HepG2 (cell line): Measurements from ENCODE around the gene TCEA3. TPM values are rescaled to one million over a fixed set of nuclear protein-coding genes. Genes with fewer than 3 reads are reported as not detected.

Experiments used
- AGO1 ChIP-seq: fragments of 200-400 bp; formaldehyde crosslinking; IDR thresholded peaks from 2 replicates; pipeline ENCODE4 v1.6.1; 2017; ENCODE audit warnings: mild to moderate bottlenecking, low read depth, low read length, moderate library complexity; ENCODE audit not compliant: poor library complexity, severe bottlenecking
- CSRNP1 ChIP-seq: sonication (generic); formaldehyde crosslinking; IDR thresholded peaks from 2 replicates; pipeline ENCODE4 v1.8.1; 2023; ENCODE audit warnings: mild to moderate bottlenecking, missing genetic modification reagents
- EED ChIP-seq: sonication (generic); formaldehyde crosslinking; IDR thresholded peaks from 2 replicates; pipeline ENCODE4 v1.5.0; 2020; ENCODE audit warnings: mild to moderate bottlenecking, missing genetic modification reagents
- GATAD2A ChIP-seq: IDR thresholded peaks from 2 replicates; pipeline ENCODE4 v1.6.1; 2016
- KDM1A ChIP-seq: IDR thresholded peaks from 2 replicates; pipeline ENCODE4 v1.6.1; 2016; ENCODE audit warnings: missing compliant biosample characterization
- PRDM10 ChIP-seq: sonication (generic); formaldehyde crosslinking; IDR thresholded peaks from 2 replicates; pipeline ENCODE4 v1.4.0; 2020; ENCODE audit warnings: low read depth, missing genetic modification reagents
- RAD21 ChIP-seq: fragments of 450-650 bp; formaldehyde crosslinking; IDR thresholded peaks from 2 replicates; pipeline ENCODE4 v1.5.0; 2020; ENCODE audit warnings: mild to moderate bottlenecking
- SALL1 ChIP-seq: sonication (generic); formaldehyde crosslinking; IDR thresholded peaks from 2 replicates; pipeline ENCODE4 v1.8.0; 2022; ENCODE audit warnings: mild to moderate bottlenecking, missing genetic modification reagents
- STAG1 ChIP-seq: sonication (generic); formaldehyde crosslinking; IDR thresholded peaks from 2 replicates; pipeline ENCODE4 v1.4.0; 2020; ENCODE audit warnings: missing genetic modification reagents
- TEAD3 ChIP-seq: optimal IDR thresholded peaks from 2 replicates; pipeline ENCODE3; 2016; ENCODE audit warnings: borderline replicate concordance
- YY1 ChIP-seq: IDR thresholded peaks from 2 replicates; pipeline ENCODE4 v1.6.1; 2011; ENCODE audit warnings: low read length, low read depth, moderate library complexity, mild to moderate bottlenecking; ENCODE audit not compliant: insufficient read depth, insufficient replicate concordance
- ZBTB2 ChIP-seq: sonication (generic); formaldehyde crosslinking; IDR thresholded peaks from 2 replicates; pipeline ENCODE4 v1.8.0; 2022; ENCODE audit warnings: low read depth, missing genetic modification reagents
- ZBTB33 ChIP-seq: sonication (generic); formaldehyde crosslinking; IDR thresholded peaks from 2 replicates; pipeline ENCODE4 v1.4.0; 2020; ENCODE audit warnings: missing genetic modification reagents
- ZNF18 ChIP-seq: sonication (generic); formaldehyde crosslinking; IDR thresholded peaks from 2 replicates; pipeline ENCODE4 v1.8.0; 2022; ENCODE audit warnings: mild to moderate bottlenecking, missing genetic modification reagents; ENCODE audit not compliant: insufficient replicate concordance
- ZNF343 ChIP-seq: sonication (generic); formaldehyde crosslinking; IDR thresholded peaks from 2 replicates; pipeline ENCODE4 v1.4.0; 2020; ENCODE audit warnings: mild to moderate bottlenecking, missing genetic modification reagents
- polyA plus RNA-seq, 8 experiments: library from polyadenylated mRNA; depleted of rRNA in 3 of 8; stranded (reverse) in 7 of 8; unstranded in 1 of 8; fragments of >200 nt; fragmentation: Illumina TruSeq in 4 of 8; extraction: Trizol in 4 of 8; gene quantifications; 2 replicates each; pipeline versions ENCODE4 v1.2.1 to v1.2.3, GENCODE V29; 2011 to 2016; ENCODE audit warnings: low read depth in 4 of 8, missing spikeins in 1 of 8, mixed read lengths in 1 of 8; ENCODE audit not compliant: insufficient read depth in 1 of 8
- total RNA-seq, 5 experiments: library from RNA; depleted of rRNA; stranded (reverse); fragments of >200 nt; fragmentation: Illumina TruSeq; extraction: Trizol; gene quantifications; 2 replicates each; pipeline ENCODE4 v1.2.3, GENCODE V29; 2016; ENCODE audit warnings: low read depth in 1 of 5
- TF ChIP-seq, protein P1 (sequence below): sonication (generic); formaldehyde crosslinking; IDR thresholded peaks from 2 replicates; pipeline ENCODE4 v1.5.1; 2020; ENCODE audit warnings: mild to moderate bottlenecking, missing genetic modification reagents, borderline replicate concordance

TCEA3 gene
- total and polyA plus RNA-seq, 2 of the 13 experiments (the other 11 are each of a cell fraction or from before 2014, with no cell fraction given), result 55.5 to 84.6 TPM

DNA sequence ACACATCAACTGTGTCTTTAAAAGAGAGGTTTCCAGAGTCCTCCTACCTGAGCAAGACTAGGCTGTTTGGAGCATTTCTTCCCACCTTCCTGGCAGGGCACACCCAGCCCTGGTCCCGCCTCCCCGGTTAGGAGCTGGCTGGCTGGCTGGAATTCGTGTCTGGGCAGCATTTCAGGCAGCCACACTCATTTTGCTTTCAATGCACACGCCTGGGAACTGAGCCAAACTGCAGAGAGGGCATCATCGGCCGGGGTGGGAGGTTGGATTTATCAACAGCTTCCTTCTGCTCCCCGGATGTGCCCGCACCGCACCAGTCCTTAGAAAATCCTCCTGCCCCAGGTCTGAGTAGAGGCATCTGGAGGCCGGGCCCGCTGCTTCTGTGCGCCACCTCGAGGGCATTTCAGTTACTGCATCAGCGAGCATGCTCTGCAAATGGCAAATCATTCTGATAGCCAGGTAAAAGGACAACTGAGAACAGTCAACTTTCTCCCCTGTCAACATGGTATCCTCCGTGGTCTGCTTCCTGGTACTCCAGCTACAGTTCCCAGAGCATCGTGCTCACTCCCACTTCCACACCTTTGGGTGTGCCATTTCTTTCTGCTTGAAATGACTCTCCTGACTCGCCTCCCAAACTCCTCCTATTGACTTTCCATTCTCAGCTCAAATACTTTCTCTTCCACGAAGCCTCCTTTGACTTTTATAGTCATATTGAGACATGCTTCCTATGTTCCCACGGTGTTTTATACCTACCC, 20.6 kb downstream of the TCEA3 start (continued):
- TF ChIP-seq ZNF18 (CRISPR knock-in tag), result no peak
- TF ChIP-seq CSRNP1, result no peak
- TF ChIP-seq ZBTB33 (CRISPR knock-in tag), result 0 out of 2 replicates have a peak, but pooled peaks have one; percentile 5
- no peak for TF ChIP-seq EED (CRISPR knock-in tag)
- TF ChIP-seq SALL1 (CRISPR knock-in tag), result 0 out of 2 replicates have a peak, but pooled peaks have one; percentile 27
- TF ChIP-seq GATAD2A (CRISPR knock-in tag), result 0 out of 2 replicates have a peak, but pooled peaks have one; percentile 19
- TF ChIP-seq AGO1, result no peak
- no peak for TF ChIP-seq ZBTB2 (CRISPR knock-in tag)
- peak; percentile 33 for TF ChIP-seq YY1
- TF ChIP-seq KDM1A (CRISPR knock-in tag), result no peak
- peak; percentile 33 for TF ChIP-seq TEAD3 (CRISPR knock-in tag)
- TF ChIP-seq, protein P1, sequence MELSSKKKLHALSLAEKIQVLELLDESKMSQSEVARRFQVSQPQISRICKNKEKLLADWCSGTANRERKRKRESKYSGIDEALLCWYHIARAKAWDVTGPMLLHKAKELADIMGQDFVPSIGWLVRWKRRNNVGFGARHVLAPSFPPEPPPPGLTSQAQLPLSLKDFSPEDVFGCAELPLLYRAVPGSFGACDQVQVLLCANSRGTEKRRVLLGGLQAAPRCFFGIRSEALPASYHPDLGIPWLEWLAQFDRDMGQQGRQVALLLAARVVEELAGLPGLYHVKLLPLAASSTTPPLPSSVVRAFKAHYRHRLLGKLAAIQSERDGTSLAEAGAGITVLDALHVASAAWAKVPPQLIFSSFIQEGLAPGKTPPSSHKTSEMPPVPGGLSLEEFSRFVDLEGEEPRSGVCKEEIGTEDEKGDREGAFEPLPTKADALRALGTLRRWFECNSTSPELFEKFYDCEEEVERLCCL (CRISPR knock-in tag), result no peak
- no peak for TF ChIP-seq ZNF343 (CRISPR knock-in tag)
- TF ChIP-seq STAG1 (CRISPR knock-in tag), result peak; percentile 78
- peak; percentile 74; the same call in 1 of the 2 replicates for TF ChIP-seq PRDM10 (CRISPR knock-in tag)
- peak; percentile 78 for TF ChIP-seq RAD21 (CRISPR knock-in tag)
